Measurements from ENCODE around the gene PDE4B.

- TF ChIP-seq, protein P1, sequence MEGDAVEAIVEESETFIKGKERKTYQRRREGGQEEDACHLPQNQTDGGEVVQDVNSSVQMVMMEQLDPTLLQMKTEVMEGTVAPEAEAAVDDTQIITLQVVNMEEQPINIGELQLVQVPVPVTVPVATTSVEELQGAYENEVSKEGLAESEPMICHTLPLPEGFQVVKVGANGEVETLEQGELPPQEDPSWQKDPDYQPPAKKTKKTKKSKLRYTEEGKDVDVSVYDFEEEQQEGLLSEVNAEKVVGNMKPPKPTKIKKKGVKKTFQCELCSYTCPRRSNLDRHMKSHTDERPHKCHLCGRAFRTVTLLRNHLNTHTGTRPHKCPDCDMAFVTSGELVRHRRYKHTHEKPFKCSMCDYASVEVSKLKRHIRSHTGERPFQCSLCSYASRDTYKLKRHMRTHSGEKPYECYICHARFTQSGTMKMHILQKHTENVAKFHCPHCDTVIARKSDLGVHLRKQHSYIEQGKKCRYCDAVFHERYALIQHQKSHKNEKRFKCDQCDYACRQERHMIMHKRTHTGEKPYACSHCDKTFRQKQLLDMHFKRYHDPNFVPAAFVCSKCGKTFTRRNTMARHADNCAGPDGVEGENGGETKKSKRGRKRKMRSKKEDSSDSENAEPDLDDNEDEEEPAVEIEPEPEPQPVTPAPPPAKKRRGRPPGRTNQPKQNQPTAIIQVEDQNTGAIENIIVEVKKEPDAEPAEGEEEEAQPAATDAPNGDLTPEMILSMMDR (IDR thresholded peaks at IDR 0.05): no peak
- no peak for TF ChIP-seq POLR2A (IDR thresholded peaks at IDR 0.05)
These were observed 612.4 kb downstream of the PDE4B start for GRCh38 chr1:66405061-66405460.

All from body of pancreas (tissue), 4 donors.